ENCODE data around the gene LSM14B.

GRCh38 chr20:62160876-62161275 is 38.6 kb downstream of the LSM14B start:
- TF ChIP-seq, protein P1, sequence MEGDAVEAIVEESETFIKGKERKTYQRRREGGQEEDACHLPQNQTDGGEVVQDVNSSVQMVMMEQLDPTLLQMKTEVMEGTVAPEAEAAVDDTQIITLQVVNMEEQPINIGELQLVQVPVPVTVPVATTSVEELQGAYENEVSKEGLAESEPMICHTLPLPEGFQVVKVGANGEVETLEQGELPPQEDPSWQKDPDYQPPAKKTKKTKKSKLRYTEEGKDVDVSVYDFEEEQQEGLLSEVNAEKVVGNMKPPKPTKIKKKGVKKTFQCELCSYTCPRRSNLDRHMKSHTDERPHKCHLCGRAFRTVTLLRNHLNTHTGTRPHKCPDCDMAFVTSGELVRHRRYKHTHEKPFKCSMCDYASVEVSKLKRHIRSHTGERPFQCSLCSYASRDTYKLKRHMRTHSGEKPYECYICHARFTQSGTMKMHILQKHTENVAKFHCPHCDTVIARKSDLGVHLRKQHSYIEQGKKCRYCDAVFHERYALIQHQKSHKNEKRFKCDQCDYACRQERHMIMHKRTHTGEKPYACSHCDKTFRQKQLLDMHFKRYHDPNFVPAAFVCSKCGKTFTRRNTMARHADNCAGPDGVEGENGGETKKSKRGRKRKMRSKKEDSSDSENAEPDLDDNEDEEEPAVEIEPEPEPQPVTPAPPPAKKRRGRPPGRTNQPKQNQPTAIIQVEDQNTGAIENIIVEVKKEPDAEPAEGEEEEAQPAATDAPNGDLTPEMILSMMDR (conservative IDR thresholded peaks at IDR 0.05 in 1 of 2, IDR thresholded peaks at IDR 0.05 in 1 of 2; ENCODE audit: extremely low read depth in 1 of 2, insufficient read depth in 1 of 2, low read depth in 1 of 2, low read length in 2 of 2): no peak
- no peak for TF ChIP-seq EZH2 (IDR thresholded peaks at IDR 0.05; ENCODE audit: borderline replicate concordance, low read length)

Measured in mammary epithelial cell (primary cell).